H1 (cell line): Measurements from ENCODE around the gene FZD4. TPM values are rescaled to one million over a fixed set of nuclear protein-coding genes. Genes with fewer than 3 reads are reported as not detected.

Experiments used
- ATF3 ChIP-seq: IDR thresholded peaks from 2 replicates; pipeline ENCODE4 v1.6.1; 2011; ENCODE audit warnings: low read depth, mild to moderate bottlenecking, low read length; ENCODE audit not compliant: insufficient read depth
- CEBPB ChIP-seq: IDR thresholded peaks from 2 replicates; pipeline ENCODE4 v1.6.1; 2012; ENCODE audit warnings: low read depth, low read length
- CHD2 ChIP-seq: IDR thresholded peaks from 2 replicates; pipeline ENCODE4 v1.6.1; 2012; ENCODE audit warnings: low read length, improper control_type of control experiment
- EZH2 ChIP-seq: fragments of 200-600 bp; sonication (generic); IDR thresholded peaks from 2 replicates; pipeline ENCODE4 v1.7.1; 2012; ENCODE audit warnings: low read depth, mild to moderate bottlenecking, moderate library complexity, low read length, inconsistent platforms; ENCODE audit not compliant: severe bottlenecking
- JUN ChIP-seq: IDR thresholded peaks from 2 replicates; pipeline ENCODE4 v1.6.1; 2011; ENCODE audit warnings: low read depth, mild to moderate bottlenecking, improper control_type of control experiment, low read length
- NANOG ChIP-seq: IDR thresholded peaks from 2 replicates; pipeline ENCODE4 v1.6.1; 2011; ENCODE audit warnings: low read length, low read depth, mild to moderate bottlenecking, inconsistent platforms; ENCODE audit not compliant: insufficient read depth, poor library complexity, severe bottlenecking
- SIRT6 ChIP-seq: IDR thresholded peaks from one replicate; pipeline ENCODE4 v1.7.1; 2012; ENCODE audit warnings: low read length, inconsistent platforms
- TAF7 ChIP-seq: optimal IDR thresholded peaks from 2 replicates; pipeline ENCODE3; 2011; ENCODE audit warnings: low read depth, mild to moderate bottlenecking, inconsistent platforms, low read length, moderate library complexity, borderline replicate concordance
- polyA plus RNA-seq, 7 experiments: library from polyadenylated mRNA; depleted of rRNA in 3 of 7; stranded (reverse) in 5 of 7; unstranded in 2 of 7; fragments of >200 nt in 5 of 7; fragments of 200-250 nt in 2 of 7; gene quantifications; 1 replicate in 5 of 7; 2 replicates in 1 of 7; 4 replicates in 1 of 7; pipeline versions ENCODE4 v1.2.1 to v1.2.3, GENCODE V29; 2011 to 2013; ENCODE audit warnings: missing spikeins in 2 of 7, mixed read lengths in 2 of 7
- total RNA-seq: library from RNA; stranded (reverse); fragmentation: NEBNext Ultra II Directional; extraction: Animal tissue kit (Norgen Biotek cat#: 25700); gene quantifications from 2 replicates; pipeline ENCODE4 v1.2.1, GENCODE V29; 2021

Gene FZD4
- total and polyA plus RNA-seq, 2 of the 8 experiments (the other 6 are each of a cell fraction or from before 2014, with no cell fraction given): 3.1 to 7.1 TPM

- TF ChIP-seq NANOG: no peak
- TF ChIP-seq JUN: no peak
- no peak for TF ChIP-seq TAF7
- no peak for TF ChIP-seq CHD2
- TF ChIP-seq SIRT6: no peak
- no peak for TF ChIP-seq CEBPB
- TF ChIP-seq ATF3: no peak
- no peak for TF ChIP-seq EZH2
- TF ChIP-seq, all 59 proteins: peak for 0
These were observed 49.0 kb downstream of the FZD4 start (continued) for GRCh38 chr11:86906198-86906597.
